IgD-negative memory B cell (primary cell): ENCODE measurements around the gene SSRP1. TPM values are rescaled to one million over a fixed set of nuclear protein-coding genes. Genes with fewer than 3 reads are reported as not detected.
A peak's percentile ranks its signal among the peaks of the same experiment; 100 is the strongest.

Experiments
- H3K27ac Mint-ChIP-seq, 3 donors: one replicate each; pipeline ENCODE4 v1.8.0; 2020 to 2022; ENCODE audit warnings: mild to moderate bottlenecking in 3 of 3, mixed read lengths in 3 of 3, moderate library complexity in 1 of 3
- H3K27me3 Mint-ChIP-seq: one replicate; pipeline ENCODE4 v1.8.0; 2021; ENCODE audit warnings: mixed read lengths
- H3K36me3 Mint-ChIP-seq: one replicate; pipeline ENCODE4 v1.8.0; 2020; ENCODE audit warnings: mild to moderate bottlenecking, mixed read lengths
- H3K4me1 Mint-ChIP-seq, 3 donors: one replicate each; pipeline ENCODE4 v1.8.0; 2020 to 2022; ENCODE audit warnings: mixed read lengths in 3 of 3, mild to moderate bottlenecking in 1 of 3
- H3K4me3 Mint-ChIP-seq, 4 donors: one replicate each; pipeline ENCODE4 v1.8.0; 2020 to 2022; ENCODE audit warnings: mild to moderate bottlenecking in 4 of 4, mixed read lengths in 4 of 4, moderate library complexity in 3 of 4
- H3K9me3 Mint-ChIP-seq, 3 donors: one replicate each; pipeline ENCODE4 v1.8.0; 2020 to 2021; ENCODE audit warnings: mixed read lengths in 3 of 3, mild to moderate bottlenecking in 1 of 3
- polyA plus RNA-seq: library from polyadenylated mRNA; unstranded; fragments of 300-500 nt; fragmentation: Illumina TruSeq; gene quantifications from one replicate; pipeline ENCODE4 v1.2.3, GENCODE V29; 2021

Gene SSRP1, protein sequence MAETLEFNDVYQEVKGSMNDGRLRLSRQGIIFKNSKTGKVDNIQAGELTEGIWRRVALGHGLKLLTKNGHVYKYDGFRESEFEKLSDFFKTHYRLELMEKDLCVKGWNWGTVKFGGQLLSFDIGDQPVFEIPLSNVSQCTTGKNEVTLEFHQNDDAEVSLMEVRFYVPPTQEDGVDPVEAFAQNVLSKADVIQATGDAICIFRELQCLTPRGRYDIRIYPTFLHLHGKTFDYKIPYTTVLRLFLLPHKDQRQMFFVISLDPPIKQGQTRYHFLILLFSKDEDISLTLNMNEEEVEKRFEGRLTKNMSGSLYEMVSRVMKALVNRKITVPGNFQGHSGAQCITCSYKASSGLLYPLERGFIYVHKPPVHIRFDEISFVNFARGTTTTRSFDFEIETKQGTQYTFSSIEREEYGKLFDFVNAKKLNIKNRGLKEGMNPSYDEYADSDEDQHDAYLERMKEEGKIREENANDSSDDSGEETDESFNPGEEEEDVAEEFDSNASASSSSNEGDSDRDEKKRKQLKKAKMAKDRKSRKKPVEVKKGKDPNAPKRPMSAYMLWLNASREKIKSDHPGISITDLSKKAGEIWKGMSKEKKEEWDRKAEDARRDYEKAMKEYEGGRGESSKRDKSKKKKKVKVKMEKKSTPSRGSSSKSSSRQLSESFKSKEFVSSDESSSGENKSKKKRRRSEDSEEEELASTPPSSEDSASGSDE
- 34.0 TPM for polyA plus RNA-seq

DNA sequence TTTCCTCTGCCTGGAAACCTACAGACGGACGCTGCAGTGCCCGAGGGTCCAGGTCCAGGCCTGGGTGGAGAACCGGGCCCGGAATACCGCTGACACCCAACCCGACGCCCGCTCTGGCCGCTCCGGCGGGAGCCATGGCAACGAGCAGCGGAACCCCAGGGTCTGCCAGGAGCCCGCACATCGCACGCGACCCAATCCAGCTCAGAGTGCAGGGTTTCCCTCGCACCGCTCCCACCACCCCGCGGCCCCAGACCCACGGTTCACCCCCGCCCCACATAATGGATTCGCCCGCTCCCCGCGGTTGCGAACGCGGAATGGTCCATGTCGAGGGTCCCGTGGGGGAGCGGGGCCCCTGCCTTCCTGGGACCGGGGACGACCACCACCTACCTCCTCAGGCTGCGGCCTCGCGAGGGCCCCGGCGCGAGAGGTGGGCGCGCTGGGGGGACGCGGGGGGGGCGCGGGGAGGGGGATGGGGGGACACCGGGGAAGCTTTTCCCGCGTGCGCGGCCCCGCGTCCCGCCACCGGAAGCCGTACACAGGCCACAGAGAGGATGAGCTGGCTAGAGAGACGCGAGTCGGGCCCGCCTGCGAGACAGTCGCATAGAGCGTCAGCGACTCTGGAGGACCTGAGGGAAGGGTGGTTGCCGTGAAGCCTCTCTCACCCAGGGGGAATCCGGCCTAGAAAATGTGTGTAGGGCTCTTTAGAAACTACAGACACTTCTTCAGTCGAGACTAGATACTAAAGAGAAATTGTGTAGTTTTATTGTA, at the start of gene SSRP1:
SSRP1 (minus strand) TSS at position 550 of the 768 bp plus-strand sequence. CDS start 771 bp downstream, outside the sequence.
- peak within 1 kb of the TSS; percentile 84 to 99 (median 93) for H3K4me3 Mint-ChIP-seq
- peak within 1 kb of the TSS; percentile 72 to 99 (median 95) for H3K27ac Mint-ChIP-seq
- H3K9me3 Mint-ChIP-seq, result no peaks in the 10 kb centered on the region
- H3K4me1 Mint-ChIP-seq, result peaks cover 15 to 21% (median 21%) of the 10 kb centered on the region in 3 donors
- H3K36me3 Mint-ChIP-seq, result no peaks in the 10 kb centered on the region
- peaks cover 6% of the 10 kb centered on the region for H3K27me3 Mint-ChIP-seq

DNA sequence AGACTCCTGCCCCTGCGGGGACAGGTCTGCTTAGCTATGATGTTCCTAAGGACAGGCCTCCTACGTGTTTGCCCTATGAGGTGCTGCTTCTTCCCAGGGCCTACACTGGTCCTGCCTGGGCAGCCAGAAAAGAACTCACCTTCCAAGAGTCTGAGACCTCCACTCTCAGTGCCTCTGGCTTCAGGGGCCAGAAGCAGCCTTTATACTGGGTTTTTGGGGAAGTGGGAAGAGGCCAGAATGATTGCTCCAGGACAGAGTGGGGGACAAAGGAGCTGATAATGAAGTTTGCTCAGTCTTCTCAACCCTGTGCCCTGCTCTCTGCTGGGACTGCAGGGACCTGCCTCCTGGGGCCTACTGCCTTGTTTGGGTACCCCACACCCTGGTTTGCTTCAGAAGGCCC, 45.3 kb upstream of the SSRP1 start, which contains the start of gene PRG3:
PRG3 (minus strand) TSS at position 176 of the 400 bp plus-strand sequence. CDS start 442 bp downstream, outside the sequence.
- Mint-ChIP-seq H3K27me3 (peaks cover 15% of the 10 kb centered on the region), H3K4me3 (no peak within 1 kb of the TSS), H3K9me3 (peaks cover 0 to 3% (median 2%) of the 10 kb centered on the region in 3 donors), H3K4me1 (no peaks in the 10 kb centered on the region), H3K36me3 (no peaks in the 10 kb centered on the region), H3K27ac (no peak within 1 kb of the TSS)

DNA sequence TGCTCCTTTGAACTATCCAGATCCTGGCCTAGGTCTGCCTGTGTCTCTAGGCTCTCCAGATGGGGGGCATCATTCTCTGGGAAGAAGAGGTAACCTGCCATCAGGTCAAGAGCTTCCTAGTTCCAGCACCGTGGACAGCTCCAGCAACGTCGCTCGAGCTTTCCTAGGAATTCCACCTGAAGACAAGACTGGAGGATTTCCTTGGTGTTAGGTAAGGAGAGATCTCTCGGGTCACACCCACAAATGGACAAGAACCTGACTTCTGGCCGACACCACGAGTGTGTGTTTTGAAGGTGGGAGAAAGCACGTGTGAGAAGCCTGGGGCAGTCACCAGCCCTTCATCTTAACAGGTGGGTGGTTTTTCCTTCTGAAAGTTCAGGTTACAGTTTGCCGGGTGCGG, 44.0 kb upstream of the SSRP1 start:
- Mint-ChIP-seq H3K9me3 (peaks cover 0 to 3% (median 2%) of the 10 kb centered on the region in 3 donors), H3K4me1 (no peaks in the 10 kb centered on the region), H3K27ac (no peak overlapping the region), H3K27me3 (peaks cover 15% of the 10 kb centered on the region), H3K36me3 (no peaks in the 10 kb centered on the region), H3K4me3 (no peak overlapping the region)

DNA sequence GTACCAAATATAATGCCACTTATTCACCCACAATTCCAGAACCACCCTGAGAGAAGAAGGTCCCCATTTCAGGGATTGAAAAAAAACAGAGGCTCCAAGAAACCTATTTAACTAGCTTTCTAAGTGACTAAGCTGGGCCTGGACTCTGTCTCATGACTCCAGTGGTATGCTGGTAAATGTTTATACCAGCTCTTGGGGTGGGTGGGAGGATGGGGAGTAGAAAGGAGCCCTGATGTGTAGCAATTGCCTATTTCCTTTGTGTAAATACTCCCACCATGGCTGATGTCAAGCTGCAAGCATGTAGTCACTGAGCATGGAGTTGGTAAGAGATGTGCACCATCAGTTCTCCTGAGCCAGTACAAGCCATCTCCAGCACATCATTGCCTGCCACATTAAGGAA, 42.5 kb upstream of the SSRP1 start:
- Mint-ChIP-seq H3K27me3 (peaks cover 15% of the 10 kb centered on the region), H3K36me3 (no peaks in the 10 kb centered on the region), H3K9me3 (peaks cover 0 to 3% (median 0%) of the 10 kb centered on the region in 3 donors), H3K4me1 (no peaks in the 10 kb centered on the region), H3K27ac (no peak overlapping the region), H3K4me3 (no peak overlapping the region)

DNA sequence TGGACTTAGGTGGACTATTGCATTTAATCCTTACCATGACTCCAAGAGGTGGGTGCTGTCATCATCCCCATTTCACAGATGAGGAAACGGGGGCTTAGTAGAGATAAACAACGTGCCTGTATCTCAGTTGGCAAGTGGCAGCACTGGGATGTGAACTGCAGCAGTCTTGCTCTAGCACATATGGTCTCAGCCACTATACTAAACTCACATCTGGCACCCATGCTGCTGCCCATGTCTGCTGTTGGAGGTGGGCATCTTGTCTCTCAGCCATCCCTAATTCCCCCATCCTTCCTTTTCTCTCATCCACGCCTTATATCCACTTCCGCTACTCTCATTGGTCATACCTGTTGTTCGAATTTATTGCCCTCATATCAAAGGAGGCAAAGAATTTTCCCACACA, 41.4 kb upstream of the SSRP1 start:
- Mint-ChIP-seq H3K9me3 (peaks cover 0 to 3% (median 0%) of the 10 kb centered on the region in 3 donors), H3K4me1 (no peaks in the 10 kb centered on the region)

DNA sequence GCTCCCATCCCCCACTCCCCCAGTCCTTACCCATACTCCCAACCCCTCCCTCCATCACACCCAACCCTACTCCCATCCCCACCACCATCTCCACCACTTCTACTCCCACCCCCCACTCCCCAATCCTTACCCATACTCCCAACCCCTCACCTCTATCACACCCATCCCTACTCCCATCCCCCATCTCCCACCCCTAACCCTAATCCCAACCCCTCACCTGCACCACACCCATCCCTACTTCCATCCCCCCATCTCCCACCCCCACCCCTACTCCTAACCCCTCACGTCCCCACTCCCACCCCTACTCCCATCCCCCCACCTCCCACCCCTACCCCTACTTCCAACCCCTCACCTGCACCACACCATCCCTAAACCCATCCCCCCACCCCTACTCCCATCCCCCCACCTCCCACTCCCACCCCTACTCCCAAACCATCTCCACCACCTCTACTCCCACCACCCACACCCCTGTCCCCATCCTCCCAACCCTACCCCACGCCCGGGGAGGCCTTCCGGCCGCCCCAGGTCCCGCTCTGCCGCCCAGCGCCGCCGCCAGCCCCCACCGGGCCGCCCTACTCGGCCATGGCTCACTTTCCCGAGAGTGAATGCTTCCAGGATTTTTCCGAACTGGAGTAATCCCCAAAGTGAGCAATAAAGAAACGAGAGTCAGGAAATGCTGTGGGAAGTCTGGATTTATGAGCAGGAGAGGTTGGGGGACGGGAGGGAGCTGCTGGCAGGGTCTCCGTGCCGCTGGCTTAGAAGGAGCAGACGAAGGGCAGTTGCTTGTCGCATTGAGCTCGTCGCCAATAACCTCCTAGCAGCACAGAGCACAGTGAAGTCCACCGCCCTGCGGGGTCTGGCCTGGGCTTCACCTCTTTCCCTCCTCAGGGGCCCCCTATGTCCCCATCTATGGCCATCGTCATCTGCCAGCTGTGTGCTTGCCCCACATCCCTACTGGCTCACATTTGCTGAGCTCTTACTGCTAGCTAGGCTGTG, 40.7 kb upstream of the SSRP1 start:
- Mint-ChIP-seq H3K27ac (no peak overlapping the region), H3K36me3 (no peaks in the 10 kb centered on the region), H3K4me1 (no peaks in the 10 kb centered on the region), H3K4me3 (no peak overlapping the region), H3K9me3 (peaks cover 0 to 3% (median 0%) of the 10 kb centered on the region in 3 donors), H3K27me3 (peaks cover 5% of the 10 kb centered on the region)

More for the DNA sequence above, 41.4 kb upstream of the SSRP1 start:
- Mint-ChIP-seq H3K36me3 (no peaks in the 10 kb centered on the region), H3K27ac (no peak overlapping the region), H3K27me3 (peaks cover 8% of the 10 kb centered on the region), H3K4me3 (no peak overlapping the region)

DNA sequence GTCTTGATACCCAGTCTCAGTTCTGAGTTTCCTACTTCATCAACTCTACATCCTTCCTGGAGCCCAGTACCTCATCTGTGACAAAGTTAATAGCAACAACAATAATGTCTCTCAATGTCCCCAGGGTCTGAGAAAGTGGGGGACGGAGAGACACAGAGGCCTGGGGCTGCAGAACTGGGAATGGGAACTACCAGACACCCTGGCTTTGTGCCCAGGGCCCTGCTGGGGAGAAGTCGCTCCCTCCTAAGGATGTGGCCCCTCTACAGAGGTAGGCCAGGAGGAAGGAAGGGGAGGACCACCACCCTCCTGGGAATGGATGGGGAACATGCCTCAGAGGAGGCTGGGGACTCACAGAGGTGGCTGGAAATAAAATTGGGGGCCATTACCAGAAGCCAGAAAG, 39.8 kb upstream of the SSRP1 start:
- peaks cover 0 to 3% (median 0%) of the 10 kb centered on the region in 3 donors for H3K9me3 Mint-ChIP-seq
- H3K4me1 Mint-ChIP-seq, result no peaks in the 10 kb centered on the region
- H3K36me3 Mint-ChIP-seq, result no peaks in the 10 kb centered on the region
- H3K27ac Mint-ChIP-seq, result no peak overlapping the region
- no peak overlapping the region for H3K4me3 Mint-ChIP-seq
- H3K27me3 Mint-ChIP-seq, result peaks cover 5% of the 10 kb centered on the region

DNA sequence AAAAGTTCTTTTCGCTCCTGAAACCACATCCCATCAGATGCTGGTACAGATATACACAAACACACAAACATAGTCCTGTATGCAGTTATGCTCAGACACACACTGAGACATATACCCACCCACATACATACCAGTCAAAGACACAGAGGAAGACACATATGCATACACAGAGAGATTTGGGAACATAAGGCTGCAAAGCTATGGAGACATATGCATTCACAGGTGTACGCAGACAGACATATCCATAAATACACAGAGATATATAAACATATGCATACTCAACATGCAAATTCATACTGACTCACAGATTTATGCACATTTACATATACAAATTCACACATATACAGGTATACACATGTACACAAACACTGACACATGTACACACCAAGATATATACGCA, 39.3 kb upstream of the SSRP1 start:
- H3K9me3 Mint-ChIP-seq, result peaks cover 0 to 3% (median 0%) of the 10 kb centered on the region in 3 donors
- peaks cover 5% of the 10 kb centered on the region for H3K27me3 Mint-ChIP-seq
- no peaks in the 10 kb centered on the region for H3K4me1 Mint-ChIP-seq
- H3K36me3 Mint-ChIP-seq, result no peaks in the 10 kb centered on the region
- H3K27ac Mint-ChIP-seq, result no peak overlapping the region
- H3K4me3 Mint-ChIP-seq, result no peak overlapping the region

DNA sequence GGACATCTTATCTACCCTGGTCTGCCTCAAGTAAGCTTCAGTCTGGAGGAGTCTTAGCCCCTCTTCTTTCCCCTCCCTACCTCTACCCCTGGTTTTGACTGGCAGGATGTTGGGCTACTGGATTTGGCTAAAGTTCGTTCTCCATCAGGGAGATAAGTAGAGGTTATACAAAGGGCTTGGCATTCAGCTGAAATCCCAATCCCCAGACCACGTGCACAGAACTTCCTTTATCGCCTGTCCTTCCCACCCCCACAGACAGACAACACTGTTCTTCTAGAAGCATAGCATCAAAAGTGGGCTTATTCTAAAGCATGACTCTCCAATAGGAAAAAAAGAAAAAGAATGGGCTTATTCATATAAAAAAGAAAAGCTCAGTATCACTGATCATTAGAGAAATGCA, 37.5 kb upstream of the SSRP1 start:
- Mint-ChIP-seq H3K4me1 (no peaks in the 10 kb centered on the region), H3K4me3 (no peak overlapping the region), H3K27ac (no peak overlapping the region), H3K27me3 (peaks cover 12% of the 10 kb centered on the region), H3K36me3 (no peaks in the 10 kb centered on the region), H3K9me3 (no peaks in the 10 kb centered on the region)

DNA sequence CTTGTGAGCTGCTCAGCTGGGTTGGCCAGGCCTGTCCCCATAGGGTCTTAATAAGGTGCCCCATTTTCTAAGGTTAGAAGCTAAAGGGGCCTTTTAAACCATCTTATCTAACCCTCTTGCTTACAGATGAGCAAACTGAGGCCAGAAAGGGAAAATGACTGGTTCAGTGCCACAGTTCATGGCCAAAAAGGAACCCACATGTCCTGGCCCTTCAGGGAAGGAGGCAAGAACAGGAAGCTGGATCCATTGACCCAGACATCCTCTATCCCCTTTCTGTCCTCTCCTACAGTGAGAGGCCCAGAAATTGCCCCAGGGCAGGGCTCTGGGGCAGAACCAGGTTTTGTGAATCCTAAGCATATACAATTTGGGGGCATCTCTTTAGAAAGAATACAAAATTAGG, 35.2 kb upstream of the SSRP1 start:
- Mint-ChIP-seq H3K4me3 (no peak overlapping the region), H3K9me3 (no peaks in the 10 kb centered on the region), H3K4me1 (no peaks in the 10 kb centered on the region), H3K27ac (no peak overlapping the region), H3K27me3 (peaks cover 18% of the 10 kb centered on the region), H3K36me3 (no peaks in the 10 kb centered on the region)

DNA sequence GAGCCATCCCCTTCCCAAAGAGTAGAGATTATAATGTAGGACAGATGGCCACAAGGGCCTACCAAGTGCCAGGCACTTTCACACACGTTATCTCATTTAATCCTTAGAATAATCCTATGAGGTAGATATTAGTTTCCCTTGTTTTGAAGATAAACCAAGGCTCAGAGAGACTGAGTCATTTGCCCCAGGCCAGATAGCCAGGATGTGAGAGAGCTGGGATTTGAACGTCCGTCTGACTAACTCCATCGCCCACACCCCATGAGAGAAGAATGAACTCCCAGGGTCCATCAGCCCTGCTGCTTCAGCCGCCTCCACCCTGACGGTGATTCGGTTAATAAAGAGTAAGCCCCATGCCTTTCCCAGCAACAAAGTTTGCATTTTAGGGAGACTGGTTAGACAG, 34.6 kb upstream of the SSRP1 start:
- no peaks in the 10 kb centered on the region for H3K36me3 Mint-ChIP-seq
- H3K4me1 Mint-ChIP-seq, result no peaks in the 10 kb centered on the region
- no peak overlapping the region for H3K27ac Mint-ChIP-seq
- no peak overlapping the region for H3K4me3 Mint-ChIP-seq
- H3K27me3 Mint-ChIP-seq, result peaks cover 18% of the 10 kb centered on the region
- H3K9me3 Mint-ChIP-seq, result no peaks in the 10 kb centered on the region

DNA sequence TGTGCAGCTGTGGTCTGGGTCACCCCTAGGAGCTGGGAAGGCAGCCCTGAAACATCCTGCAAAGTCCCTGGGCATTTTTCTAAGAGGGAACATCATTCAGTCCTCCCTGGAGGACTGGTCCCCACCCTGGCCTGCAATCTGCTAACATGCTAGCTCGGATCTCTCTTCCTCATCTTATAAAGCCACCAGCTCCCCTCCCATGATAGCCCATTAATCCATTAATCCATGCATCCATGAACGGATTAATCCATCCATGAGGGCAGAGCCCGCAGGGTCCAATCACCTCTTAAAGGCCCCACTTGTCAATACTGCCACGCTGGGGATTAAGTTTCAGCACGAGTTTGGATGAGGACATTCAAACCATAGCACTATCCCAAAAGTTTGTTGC, 33.1 kb upstream of the SSRP1 start:
- Mint-ChIP-seq H3K27me3 (peaks cover 21% of the 10 kb centered on the region), H3K9me3 (no peaks in the 10 kb centered on the region), H3K27ac (peak overlapping the region in 1 of 3 donors; percentile 43), H3K4me3 (no peak overlapping the region), H3K36me3 (no peaks in the 10 kb centered on the region), H3K4me1 (no peaks in the 10 kb centered on the region)

DNA sequence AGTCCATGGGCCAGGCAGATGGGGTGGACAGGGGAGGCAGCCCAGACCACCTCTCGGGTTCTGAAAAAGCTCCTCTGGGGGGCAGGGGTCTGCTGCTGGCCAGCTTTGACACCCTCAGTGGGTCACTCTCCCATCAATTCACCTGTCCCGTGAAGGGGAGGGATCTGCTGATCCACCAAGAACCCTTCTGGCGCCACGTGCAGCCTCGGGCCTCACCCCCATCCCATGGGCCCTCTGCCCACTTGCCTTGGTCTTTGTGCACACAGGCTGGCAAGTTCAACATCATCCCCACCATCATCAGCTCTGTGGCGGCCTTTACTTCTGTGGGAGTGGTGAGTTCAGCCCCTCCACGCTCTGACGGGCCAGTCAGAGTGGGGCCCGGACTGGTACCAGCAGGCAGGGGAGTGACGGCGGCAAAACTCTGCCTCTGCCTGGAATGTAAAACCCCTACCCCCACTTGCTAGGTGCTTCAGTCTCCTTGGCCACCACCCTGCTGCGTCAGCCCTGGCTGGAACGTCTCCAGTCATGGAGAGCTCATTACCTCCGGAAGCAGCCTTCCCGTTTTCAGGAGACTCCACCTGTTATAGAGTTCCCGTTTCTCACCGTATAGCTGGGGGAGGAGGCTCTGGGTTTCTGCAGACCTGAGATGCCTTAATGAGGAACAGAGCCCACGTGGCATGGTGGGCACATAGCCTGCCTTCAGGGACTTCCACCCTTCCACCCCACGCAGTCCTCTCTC, 32.6 kb upstream of the SSRP1 start:
- Mint-ChIP-seq H3K9me3 (no peaks in the 10 kb centered on the region), H3K4me3 (no peak overlapping the region), H3K36me3 (no peaks in the 10 kb centered on the region), H3K4me1 (no peaks in the 10 kb centered on the region), H3K27ac (peak overlapping the region in 1 of 3 donors; percentile 43), H3K27me3 (peaks cover 21% of the 10 kb centered on the region)
